HepG2 (cell line): ENCODE measurements around the gene RARA. TPM values are rescaled to one million over a fixed set of nuclear protein-coding genes. Genes with fewer than 3 reads are reported as not detected.

Source experiments
- ADNP ChIP-seq: sonication (generic); formaldehyde crosslinking; IDR thresholded peaks from 2 replicates; pipeline ENCODE4 v1.4.0; 2020; ENCODE audit warnings: missing genetic modification reagents
- ATM ChIP-seq: fragments of 450-650 bp; IDR thresholded peaks from 2 replicates; pipeline ENCODE4 v1.7.1; 2017; ENCODE audit warnings: mild to moderate bottlenecking, borderline replicate concordance
- CCDC6 ChIP-seq: sonication (generic); formaldehyde crosslinking; IDR thresholded peaks from 2 replicates; pipeline ENCODE4 v1.8.1; 2022; ENCODE audit warnings: mild to moderate bottlenecking, missing genetic modification reagents, moderate library complexity
- EED ChIP-seq: sonication (generic); formaldehyde crosslinking; IDR thresholded peaks from 2 replicates; pipeline ENCODE4 v1.5.0; 2020; ENCODE audit warnings: mild to moderate bottlenecking, missing genetic modification reagents
- ELF4 ChIP-seq: sonication (generic); formaldehyde crosslinking; IDR thresholded peaks from 2 replicates; pipeline ENCODE4 v1.5.0; 2020; ENCODE audit warnings: missing genetic modification reagents, mild to moderate bottlenecking, moderate library complexity, borderline replicate concordance
- HNRNPUL1 ChIP-seq: fragments of 200-400 bp; formaldehyde crosslinking; IDR thresholded peaks from 2 replicates; pipeline ENCODE4 v1.6.1; 2017; ENCODE audit warnings: low read depth, mild to moderate bottlenecking, low read length, moderate library complexity
- ISL2 ChIP-seq: sonication (generic); formaldehyde crosslinking; IDR thresholded peaks from 2 replicates; pipeline ENCODE4 v1.5.0; 2020; ENCODE audit warnings: missing genetic modification reagents
- JUND ChIP-seq: sonication (generic); formaldehyde crosslinking; IDR thresholded peaks from 2 replicates; pipeline ENCODE4 v1.8.0; 2022; ENCODE audit warnings: mild to moderate bottlenecking, missing genetic modification reagents
- NAIF1 ChIP-seq: sonication (generic); formaldehyde crosslinking; IDR thresholded peaks from 2 replicates; pipeline ENCODE4 v1.5.0; 2020; ENCODE audit warnings: mild to moderate bottlenecking, missing genetic modification reagents, borderline replicate concordance
- NCOA1 ChIP-seq: sonication (generic); formaldehyde crosslinking; IDR thresholded peaks from 2 replicates; pipeline ENCODE4 v1.9.0; 2021; ENCODE audit warnings: missing genetic modification reagents
- RFXANK ChIP-seq: IDR thresholded peaks from 2 replicates; pipeline ENCODE4 v1.6.1; 2016
- SP4 ChIP-seq: sonication (generic); formaldehyde crosslinking; IDR thresholded peaks from 2 replicates; pipeline ENCODE4 v1.8.1; 2023; ENCODE audit warnings: mild to moderate bottlenecking, missing genetic modification reagents
- ZFAT ChIP-seq: sonication (generic); formaldehyde crosslinking; conservative IDR thresholded peaks from 2 replicates; pipeline ENCODE4 v1.8.1; 2023; ENCODE audit warnings: missing genetic modification reagents, inconsistent platforms
- ZMYM4 ChIP-seq: sonication (generic); formaldehyde crosslinking; IDR thresholded peaks from 2 replicates; pipeline ENCODE4 v1.8.1; 2023; ENCODE audit warnings: mild to moderate bottlenecking, missing genetic modification reagents
- ZNF143 ChIP-seq: sonication (generic); formaldehyde crosslinking; IDR thresholded peaks from 2 replicates; pipeline ENCODE4 v1.4.0; 2020; ENCODE audit warnings: missing genetic modification reagents
- ZNF33A ChIP-seq: sonication (generic); formaldehyde crosslinking; IDR thresholded peaks from 2 replicates; pipeline ENCODE4 v1.5.1; 2020; ENCODE audit warnings: missing genetic modification reagents, mild to moderate bottlenecking, moderate library complexity, borderline replicate concordance
- ZNF362 ChIP-seq: sonication (generic); formaldehyde crosslinking; IDR thresholded peaks from 2 replicates; pipeline ENCODE4 v1.4.0; 2020; ENCODE audit warnings: missing genetic modification reagents, mild to moderate bottlenecking, borderline replicate concordance
- ZNF564 ChIP-seq: sonication (generic); formaldehyde crosslinking; IDR thresholded peaks from 2 replicates; pipeline ENCODE4 v1.8.1; 2023; ENCODE audit warnings: mild to moderate bottlenecking, missing genetic modification reagents
- ZNF747 ChIP-seq: sonication (generic); formaldehyde crosslinking; IDR thresholded peaks from 2 replicates; pipeline ENCODE4 v1.8.1; 2023; ENCODE audit warnings: missing genetic modification reagents, mild to moderate bottlenecking, borderline replicate concordance
- ZNF781 ChIP-seq: sonication (generic); formaldehyde crosslinking; IDR thresholded peaks from 2 replicates; pipeline ENCODE4 v1.5.1; 2020; ENCODE audit warnings: borderline replicate concordance, mild to moderate bottlenecking, missing genetic modification reagents; ENCODE audit errors: not compliant biosample characterization
- ZNF839 ChIP-seq: sonication (generic); formaldehyde crosslinking; IDR thresholded peaks from 2 replicates; pipeline ENCODE4 v1.4.0; 2020; ENCODE audit warnings: missing genetic modification reagents, mild to moderate bottlenecking, borderline replicate concordance
- ZSCAN21 ChIP-seq: sonication (generic); formaldehyde crosslinking; IDR thresholded peaks from 2 replicates; pipeline ENCODE4 v1.8.0; 2022; ENCODE audit warnings: mild to moderate bottlenecking, missing genetic modification reagents, moderate library complexity, borderline replicate concordance
- polyA plus RNA-seq, 8 experiments: library from polyadenylated mRNA; depleted of rRNA in 3 of 8; stranded (reverse) in 7 of 8; unstranded in 1 of 8; fragments of >200 nt; fragmentation: Illumina TruSeq in 4 of 8; extraction: Trizol in 4 of 8; gene quantifications; 2 replicates each; pipeline versions ENCODE4 v1.2.1 to v1.2.3, GENCODE V29; 2011 to 2016; ENCODE audit warnings: low read depth in 4 of 8, missing spikeins in 1 of 8, mixed read lengths in 1 of 8; ENCODE audit not compliant: insufficient read depth in 1 of 8
- total RNA-seq, 5 experiments: library from RNA; depleted of rRNA; stranded (reverse); fragments of >200 nt; fragmentation: Illumina TruSeq; extraction: Trizol; gene quantifications; 2 replicates each; pipeline ENCODE4 v1.2.3, GENCODE V29; 2016; ENCODE audit warnings: low read depth in 1 of 5
- TF ChIP-seq, protein P1 (sequence below): sonication (generic); formaldehyde crosslinking; IDR thresholded peaks from 2 replicates; pipeline ENCODE4 v1.4.0; 2020; ENCODE audit warnings: missing genetic modification reagents
- TF ChIP-seq, protein P2 (sequence below): sonication (generic); formaldehyde crosslinking; conservative IDR thresholded peaks from 2 replicates; pipeline ENCODE4 v1.4.0; 2020; ENCODE audit warnings: mild to moderate bottlenecking, missing genetic modification reagents, moderate library complexity
- TF ChIP-seq, protein P3 (sequence below): sonication (generic); formaldehyde crosslinking; IDR thresholded peaks from 2 replicates; pipeline ENCODE4 v1.5.1; 2020; ENCODE audit warnings: mild to moderate bottlenecking, moderate library complexity, missing genetic modification reagents

Gene RARA
- total and polyA plus RNA-seq, 2 of the 13 experiments (the other 11 are each of a cell fraction or from before 2014, with no cell fraction given) = 6.4 to 8.6 TPM

DNA sequence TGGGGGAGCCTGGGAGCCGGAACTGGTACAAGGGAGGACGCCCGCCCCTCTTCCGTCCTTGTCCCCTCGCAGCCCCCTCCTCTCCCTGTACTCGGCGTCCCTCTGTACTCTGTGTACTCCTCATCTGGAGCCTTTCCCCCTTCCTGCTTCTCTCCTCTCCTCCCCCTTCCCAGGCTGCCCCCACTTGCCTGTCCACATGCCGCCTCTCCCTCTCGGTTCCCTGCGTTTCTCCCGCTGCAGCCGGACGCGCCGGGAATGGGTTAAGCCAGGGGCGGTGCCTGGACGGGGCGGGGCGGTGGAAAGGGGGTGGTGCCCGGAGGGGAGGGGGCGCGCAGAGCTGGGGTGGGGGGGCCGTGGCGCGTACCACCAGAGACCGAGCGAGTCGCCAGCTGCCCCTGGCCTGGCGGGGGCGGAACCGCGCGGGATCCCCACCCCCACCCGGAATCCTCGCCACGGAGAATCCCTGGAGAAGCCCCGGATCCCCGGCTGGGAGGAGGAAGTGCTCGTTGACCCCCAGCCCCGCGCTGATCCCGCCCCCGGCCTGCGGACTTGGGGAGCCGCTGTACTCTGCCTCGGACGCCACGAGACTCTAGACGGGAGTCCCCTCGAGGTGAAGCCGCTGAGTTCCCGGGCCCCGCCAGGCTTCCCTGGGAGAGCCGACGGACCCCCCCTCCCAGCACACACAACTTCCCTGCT, 33.0 kb downstream of the RARA start (continued):
- TF ChIP-seq ZNF33A (CRISPR knock-in tag) (no peak), ZNF839 (CRISPR knock-in tag) (peak; percentile 66; the same call in 1 of the 2 replicates), ZNF143 (no peak), ELF4 (CRISPR knock-in tag) (no peak), ZNF362 (0 out of 2 replicates have a peak, but pooled peaks have one; percentile 4), ZFAT (CRISPR knock-in tag) (no peak), HNRNPUL1 (no peak), RFXANK (CRISPR knock-in tag) (no peak), ZNF781 (CRISPR knock-in tag) (no peak), JUND (CRISPR knock-in tag) (no peak), ZSCAN21 (no peak), SP4 (CRISPR knock-in tag) (peak; percentile 21; the same call in 1 of the 2 replicates), ISL2 (CRISPR knock-in tag) (no peak), ATM (no peak), NCOA1 (CRISPR knock-in tag) (no peak), ZNF747 (peak; percentile 65; the same call in 1 of the 2 replicates), NAIF1 (CRISPR knock-in tag) (no peak), ADNP (CRISPR knock-in tag) (no peak), ZNF564 (CRISPR knock-in tag) (0 out of 2 replicates have a peak, but pooled peaks have one; percentile 43), CCDC6 (CRISPR knock-in tag) (no peak), ZMYM4 (no peak), EED (CRISPR knock-in tag) (no peak)
- TF ChIP-seq, protein P1, sequence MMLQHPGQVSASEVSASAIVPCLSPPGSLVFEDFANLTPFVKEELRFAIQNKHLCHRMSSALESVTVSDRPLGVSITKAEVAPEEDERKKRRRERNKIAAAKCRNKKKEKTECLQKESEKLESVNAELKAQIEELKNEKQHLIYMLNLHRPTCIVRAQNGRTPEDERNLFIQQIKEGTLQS (CRISPR knock-in tag) = no peak
- TF ChIP-seq, protein P2, sequence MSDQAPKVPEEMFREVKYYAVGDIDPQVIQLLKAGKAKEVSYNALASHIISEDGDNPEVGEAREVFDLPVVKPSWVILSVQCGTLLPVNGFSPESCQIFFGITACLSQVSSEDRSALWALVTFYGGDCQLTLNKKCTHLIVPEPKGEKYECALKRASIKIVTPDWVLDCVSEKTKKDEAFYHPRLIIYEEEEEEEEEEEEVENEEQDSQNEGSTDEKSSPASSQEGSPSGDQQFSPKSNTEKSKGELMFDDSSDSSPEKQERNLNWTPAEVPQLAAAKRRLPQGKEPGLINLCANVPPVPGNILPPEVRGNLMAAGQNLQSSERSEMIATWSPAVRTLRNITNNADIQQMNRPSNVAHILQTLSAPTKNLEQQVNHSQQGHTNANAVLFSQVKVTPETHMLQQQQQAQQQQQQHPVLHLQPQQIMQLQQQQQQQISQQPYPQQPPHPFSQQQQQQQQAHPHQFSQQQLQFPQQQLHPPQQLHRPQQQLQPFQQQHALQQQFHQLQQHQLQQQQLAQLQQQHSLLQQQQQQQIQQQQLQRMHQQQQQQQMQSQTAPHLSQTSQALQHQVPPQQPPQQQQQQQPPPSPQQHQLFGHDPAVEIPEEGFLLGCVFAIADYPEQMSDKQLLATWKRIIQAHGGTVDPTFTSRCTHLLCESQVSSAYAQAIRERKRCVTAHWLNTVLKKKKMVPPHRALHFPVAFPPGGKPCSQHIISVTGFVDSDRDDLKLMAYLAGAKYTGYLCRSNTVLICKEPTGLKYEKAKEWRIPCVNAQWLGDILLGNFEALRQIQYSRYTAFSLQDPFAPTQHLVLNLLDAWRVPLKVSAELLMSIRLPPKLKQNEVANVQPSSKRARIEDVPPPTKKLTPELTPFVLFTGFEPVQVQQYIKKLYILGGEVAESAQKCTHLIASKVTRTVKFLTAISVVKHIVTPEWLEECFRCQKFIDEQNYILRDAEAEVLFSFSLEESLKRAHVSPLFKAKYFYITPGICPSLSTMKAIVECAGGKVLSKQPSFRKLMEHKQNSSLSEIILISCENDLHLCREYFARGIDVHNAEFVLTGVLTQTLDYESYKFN (CRISPR knock-in tag) = no peak
- TF ChIP-seq, protein P3, sequence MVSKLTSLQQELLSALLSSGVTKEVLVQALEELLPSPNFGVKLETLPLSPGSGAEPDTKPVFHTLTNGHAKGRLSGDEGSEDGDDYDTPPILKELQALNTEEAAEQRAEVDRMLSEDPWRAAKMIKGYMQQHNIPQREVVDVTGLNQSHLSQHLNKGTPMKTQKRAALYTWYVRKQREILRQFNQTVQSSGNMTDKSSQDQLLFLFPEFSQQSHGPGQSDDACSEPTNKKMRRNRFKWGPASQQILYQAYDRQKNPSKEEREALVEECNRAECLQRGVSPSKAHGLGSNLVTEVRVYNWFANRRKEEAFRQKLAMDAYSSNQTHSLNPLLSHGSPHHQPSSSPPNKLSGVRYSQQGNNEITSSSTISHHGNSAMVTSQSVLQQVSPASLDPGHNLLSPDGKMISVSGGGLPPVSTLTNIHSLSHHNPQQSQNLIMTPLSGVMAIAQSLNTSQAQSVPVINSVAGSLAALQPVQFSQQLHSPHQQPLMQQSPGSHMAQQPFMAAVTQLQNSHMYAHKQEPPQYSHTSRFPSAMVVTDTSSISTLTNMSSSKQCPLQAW (CRISPR knock-in tag) = peak; percentile 42; the same call in 1 of the 2 replicates
